HUES48 (cell line): Measurements from ENCODE around the gene CXCL3.

Experiments used
- H3K27ac ChIP-seq: one replicate; pipeline ENCODE4 v1.7.0; 2013; ENCODE audit warnings: low read depth, low read length, inconsistent platforms
- H3K27me3 ChIP-seq: 2 replicates; pipeline ENCODE4 v1.6.1; 2013; ENCODE audit warnings: mild to moderate bottlenecking, low read length; ENCODE audit not compliant: control insufficient read depth, insufficient read depth
- H3K36me3 ChIP-seq: 2 replicates; pipeline ENCODE4 v1.6.1; 2013; ENCODE audit warnings: low read length; ENCODE audit not compliant: control insufficient read depth, insufficient read depth
- H3K4me1 ChIP-seq: 2 replicates; pipeline ENCODE4 v1.6.1; 2013; ENCODE audit warnings: mild to moderate bottlenecking, low read length; ENCODE audit not compliant: control insufficient read depth, insufficient read depth
- H3K4me3 ChIP-seq: 2 replicates; pipeline ENCODE4 v1.5.1; 2013; ENCODE audit warnings: mild to moderate bottlenecking, low read depth, low read length
- H3K9ac ChIP-seq: 2 replicates; pipeline ENCODE4 v1.6.1; 2013; ENCODE audit warnings: mild to moderate bottlenecking, low read depth, low read length, moderate library complexity
- H3K9me3 ChIP-seq: 2 replicates; pipeline ENCODE4 v1.6.1; 2013; ENCODE audit warnings: low read length; ENCODE audit not compliant: control insufficient read depth, insufficient read depth

The CXCL3 gene

DNA sequence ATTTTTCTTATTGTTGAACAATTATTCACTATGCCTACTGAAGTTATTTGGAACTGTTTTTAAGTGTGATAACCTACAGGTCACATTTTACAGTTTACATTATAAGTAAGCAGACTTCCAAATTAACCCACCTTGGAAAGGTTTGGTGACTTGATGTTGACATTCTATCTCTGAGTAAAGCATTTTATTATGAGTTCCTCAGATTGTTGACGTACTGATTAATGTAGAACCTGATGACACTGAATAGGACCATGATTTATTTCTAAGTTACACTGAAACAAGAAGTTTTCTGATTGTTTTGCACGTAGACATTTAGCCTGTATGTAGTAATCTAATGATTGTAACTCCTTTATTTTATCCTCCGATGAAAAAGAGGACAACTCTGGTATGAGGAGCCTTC lies 17.0 kb upstream of the CXCL3 start:
- Histone ChIP-seq H3K4me1 (0 out of 2 replicates have a peak, but pooled peaks cover 14% of the 10 kb centered on the region), H3K9ac (no peak overlapping the region), H3K36me3 (no peaks in the 10 kb centered on the region), H3K27ac (no peak overlapping the region), H3K4me3 (no peak overlapping the region), H3K9me3 (no peaks in the 10 kb centered on the region), H3K27me3 (no peaks in the 10 kb centered on the region)

DNA sequence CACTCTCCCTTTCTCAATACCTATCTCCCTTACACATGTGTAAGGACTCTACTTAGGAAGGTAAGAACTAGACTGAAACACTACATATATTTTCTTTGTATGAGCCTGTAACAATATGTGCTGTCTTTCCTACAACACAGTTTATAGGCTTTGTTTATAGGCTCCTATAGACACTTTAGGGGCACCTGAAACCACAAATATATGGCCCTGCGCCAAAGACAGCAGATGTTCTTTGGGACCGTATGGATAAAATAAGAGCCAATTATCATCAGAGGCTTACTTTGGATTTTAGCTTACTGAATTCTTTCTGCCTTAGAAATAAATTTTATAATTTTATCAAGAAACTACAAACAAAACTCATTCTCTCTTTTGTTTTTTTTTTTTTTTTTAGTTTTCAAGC lies 16.6 kb upstream of the CXCL3 start:
- no peak overlapping the region for H3K4me3 ChIP-seq
- H3K36me3 ChIP-seq: no peaks in the 10 kb centered on the region
- H3K4me1 ChIP-seq: 0 out of 2 replicates have a peak, but pooled peaks cover 14% of the 10 kb centered on the region
- H3K27me3 ChIP-seq: no peaks in the 10 kb centered on the region
- H3K27ac ChIP-seq: no peak overlapping the region
- no peaks in the 10 kb centered on the region for H3K9me3 ChIP-seq
- H3K9ac ChIP-seq: no peak overlapping the region

DNA sequence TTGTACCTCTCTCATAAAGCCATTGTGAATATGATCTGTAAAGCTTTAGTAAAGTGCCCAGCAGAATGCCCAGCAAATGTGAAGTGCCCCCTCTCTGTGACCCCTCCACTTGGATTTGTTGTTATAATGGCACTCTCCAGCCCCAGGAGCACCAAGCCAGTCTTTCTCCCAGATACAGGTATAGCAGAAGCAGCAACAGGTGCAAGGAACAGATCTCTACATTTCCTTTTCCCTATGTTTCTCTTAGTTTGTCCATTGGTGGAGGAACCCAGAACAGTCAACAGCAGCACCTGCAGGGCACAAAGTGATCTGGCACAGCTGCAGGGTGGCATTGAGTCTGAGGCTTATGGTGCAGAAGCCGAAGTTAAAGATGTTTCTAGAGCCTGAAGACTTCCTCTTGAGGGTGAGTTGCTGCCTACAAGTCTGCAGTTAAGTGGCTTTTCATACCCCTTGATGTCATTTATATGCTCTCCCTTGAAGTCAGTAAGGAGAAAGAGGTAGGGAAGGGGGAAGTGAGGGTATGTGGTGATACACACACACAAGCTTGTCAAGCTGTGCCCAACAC lies 16.1 kb upstream of the CXCL3 start:
- no peaks in the 10 kb centered on the region for H3K36me3 ChIP-seq
- H3K4me3 ChIP-seq: no peak overlapping the region
- no peak overlapping the region for H3K9ac ChIP-seq
- 0 out of 2 replicates have a peak, but pooled peaks cover 14% of the 10 kb centered on the region for H3K4me1 ChIP-seq
- no peak overlapping the region for H3K27ac ChIP-seq
- no peaks in the 10 kb centered on the region for H3K9me3 ChIP-seq
- H3K27me3 ChIP-seq: no peaks in the 10 kb centered on the region

DNA sequence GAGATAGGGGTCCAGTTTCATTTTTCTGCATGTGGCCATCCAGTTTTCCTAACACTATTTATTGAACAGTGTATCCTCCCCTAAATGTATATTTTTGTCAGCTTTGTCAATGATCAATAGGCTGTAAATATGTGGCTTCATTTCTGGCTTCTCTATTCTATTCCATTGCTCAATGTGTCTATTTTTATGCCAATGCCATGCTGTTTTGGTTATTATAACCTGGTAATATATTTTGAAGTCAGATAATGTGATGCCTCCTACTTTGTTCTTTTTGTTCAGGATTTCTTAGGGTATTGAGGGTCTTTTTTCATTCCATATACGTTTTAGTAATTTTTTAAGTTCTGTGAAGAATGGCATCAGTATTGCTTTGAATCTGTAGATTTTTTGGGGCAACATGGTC lies 8.7 kb upstream of the CXCL3 start:
- no peaks in the 10 kb centered on the region for H3K27me3 ChIP-seq
- H3K27ac ChIP-seq: no peak overlapping the region
- H3K9me3 ChIP-seq: 0 out of 2 replicates have a peak, but pooled peaks cover 7% of the 10 kb centered on the region
- H3K9ac ChIP-seq: no peak overlapping the region
- H3K4me3 ChIP-seq: no peak overlapping the region
- H3K36me3 ChIP-seq: no peaks in the 10 kb centered on the region
- no peaks in the 10 kb centered on the region for H3K4me1 ChIP-seq

DNA sequence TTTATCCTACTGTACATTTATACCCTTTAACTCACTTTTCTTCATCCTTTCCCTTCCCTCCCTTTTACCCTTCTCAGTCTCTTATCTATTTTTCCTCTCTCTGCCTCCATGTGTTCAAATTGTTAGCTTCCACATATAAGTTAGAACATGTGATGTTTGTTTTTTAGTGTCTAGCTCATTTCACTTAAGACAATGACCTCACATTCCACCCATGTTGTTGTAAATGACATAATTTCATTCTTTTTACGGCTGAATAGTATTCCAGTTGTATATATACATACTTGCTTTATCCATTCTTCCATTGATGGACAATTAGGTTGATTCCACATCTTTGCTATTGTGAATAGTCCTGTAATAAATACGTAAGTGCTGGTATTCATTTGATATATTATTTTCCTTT lies 7.3 kb upstream of the CXCL3 start:
- Histone ChIP-seq H3K9me3 (0 out of 2 replicates have a peak, but pooled peaks cover 7% of the 10 kb centered on the region), H3K4me1 (no peaks in the 10 kb centered on the region), H3K9ac (no peak overlapping the region), H3K27me3 (no peaks in the 10 kb centered on the region), H3K27ac (no peak overlapping the region), H3K36me3 (no peaks in the 10 kb centered on the region), H3K4me3 (no peak overlapping the region)

DNA sequence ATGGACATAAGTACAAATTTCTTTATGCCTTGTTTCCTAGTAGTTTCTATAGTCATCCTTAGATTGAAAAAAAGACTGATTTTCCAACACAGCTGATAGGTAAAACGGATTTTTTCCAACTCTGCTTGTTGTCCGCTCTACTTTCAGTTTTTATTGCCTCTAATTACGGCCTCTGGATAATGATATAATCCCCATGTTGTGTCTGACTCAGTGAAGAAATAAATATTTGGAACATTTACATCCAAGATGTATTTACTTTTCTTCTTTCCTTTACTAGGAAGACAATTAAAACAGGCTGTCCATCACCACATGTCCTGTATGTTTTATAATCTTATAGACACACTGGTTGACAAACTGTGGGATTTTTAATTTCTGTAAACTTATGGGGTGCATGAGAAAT lies 6.8 kb upstream of the CXCL3 start:
- Histone ChIP-seq H3K4me3 (no peak overlapping the region), H3K27me3 (no peaks in the 10 kb centered on the region), H3K36me3 (no peaks in the 10 kb centered on the region), H3K9me3 (0 out of 2 replicates have a peak, but pooled peaks cover 7% of the 10 kb centered on the region), H3K9ac (no peak overlapping the region), H3K27ac (no peak overlapping the region), H3K4me1 (no peaks in the 10 kb centered on the region; the same call in 1 of the 2 replicates)

DNA sequence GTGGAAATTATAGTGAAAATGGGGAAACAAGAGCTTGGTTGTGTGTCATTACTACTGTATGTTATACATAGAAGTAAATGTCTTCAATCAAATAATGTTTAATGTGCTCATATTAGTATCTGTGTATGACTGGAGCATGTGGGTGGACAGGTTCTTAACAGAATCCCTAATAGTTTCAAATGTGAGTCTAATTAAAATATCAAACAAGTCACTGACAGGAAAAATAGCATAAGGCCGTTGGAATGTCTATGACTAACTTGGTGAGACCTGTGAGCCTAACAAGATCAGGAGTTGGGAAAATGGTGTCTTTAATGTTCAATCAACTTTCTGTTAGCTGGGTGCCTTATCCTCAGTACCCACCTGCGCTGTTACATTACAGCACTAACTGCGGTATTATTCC lies 6.2 kb upstream of the CXCL3 start:
- Histone ChIP-seq H3K27ac (no peak overlapping the region), H3K9ac (no peak overlapping the region), H3K36me3 (no peaks in the 10 kb centered on the region), H3K4me3 (no peak overlapping the region), H3K4me1 (peaks cover 5% of the 10 kb centered on the region; the same call in 1 of the 2 replicates), H3K9me3 (0 out of 2 replicates have a peak, but pooled peaks cover 7% of the 10 kb centered on the region), H3K27me3 (peaks cover under 1% of the 10 kb centered on the region; the same call in 1 of the 2 replicates)

DNA sequence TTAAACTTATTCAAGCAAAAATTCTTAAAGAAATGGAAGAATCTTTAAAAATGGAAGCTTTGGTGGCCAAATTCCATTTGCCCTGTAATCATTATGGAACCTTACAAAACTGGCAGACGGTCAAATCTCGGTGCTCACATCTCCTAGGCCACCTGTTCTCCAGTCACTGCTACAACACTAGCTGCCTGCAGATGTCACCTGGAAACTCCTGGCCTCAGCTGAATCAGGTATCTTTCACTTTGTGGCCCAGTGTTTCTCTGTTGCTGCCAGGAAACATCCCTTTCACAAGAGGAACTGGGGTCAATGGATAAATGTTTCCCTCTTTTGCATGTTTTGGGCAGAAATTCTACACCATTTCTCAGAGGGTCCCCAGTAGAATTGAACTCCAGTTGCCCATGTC lies 4.2 kb upstream of the CXCL3 start:
- Histone ChIP-seq H3K36me3 (no peaks in the 10 kb centered on the region), H3K4me3 (no peak overlapping the region), H3K27ac (no peak overlapping the region), H3K9me3 (0 out of 2 replicates have a peak, but pooled peaks cover 7% of the 10 kb centered on the region), H3K9ac (no peak overlapping the region), H3K27me3 (peaks cover 11% of the 10 kb centered on the region; the same call in 1 of the 2 replicates), H3K4me1 (peaks cover 16% of the 10 kb centered on the region)

DNA sequence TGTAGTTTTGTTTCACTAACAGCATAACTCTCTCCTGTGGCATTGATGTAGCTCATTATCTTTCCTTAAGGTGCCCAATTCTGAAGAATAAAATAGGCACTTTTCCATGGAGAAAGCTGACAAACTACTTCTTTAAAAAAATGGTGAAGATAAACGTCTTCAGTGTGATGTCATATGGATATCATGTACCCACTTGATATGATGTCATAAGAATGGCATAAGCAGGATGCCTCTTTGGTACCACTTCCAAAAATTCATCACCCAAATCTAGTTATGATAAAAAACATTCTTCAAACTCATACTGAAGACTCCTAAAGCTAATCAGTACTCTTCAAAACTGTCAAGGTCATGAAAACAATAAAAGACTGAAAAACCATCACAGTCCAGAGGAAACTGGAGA lies 2.9 kb upstream of the CXCL3 start:
- Histone ChIP-seq H3K27me3 (peaks cover 11% of the 10 kb centered on the region; the same call in 1 of the 2 replicates), H3K4me1 (peaks cover 24% of the 10 kb centered on the region), H3K36me3 (no peaks in the 10 kb centered on the region), H3K27ac (no peak overlapping the region), H3K9me3 (0 out of 2 replicates have a peak, but pooled peaks cover under 1% of the 10 kb centered on the region), H3K4me3 (no peak overlapping the region), H3K9ac (no peak overlapping the region)

DNA sequence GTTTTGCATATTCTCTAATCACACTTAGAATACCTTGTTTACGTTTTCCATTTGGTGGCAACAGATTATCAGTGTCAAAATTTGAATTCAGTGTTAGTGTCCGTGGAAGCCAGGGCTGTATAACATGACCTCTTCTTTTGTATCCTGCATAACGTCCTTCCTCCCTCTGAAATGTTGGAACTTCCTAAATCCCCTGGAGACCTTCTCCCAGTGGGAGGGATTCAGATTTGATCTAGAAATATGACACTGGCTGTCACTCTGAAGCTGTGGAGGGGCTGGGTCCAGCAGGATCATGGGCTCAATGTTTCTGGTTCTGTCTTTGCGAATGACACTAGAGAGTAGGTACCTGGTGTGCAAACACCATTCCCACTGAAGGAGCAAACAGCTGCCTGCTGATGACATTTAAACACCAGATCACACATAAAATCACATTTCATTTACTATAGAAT lies 850 bp upstream of the CXCL3 start:
- peak overlapping the region; percentile 92 for H3K4me3 ChIP-seq
- H3K36me3 ChIP-seq: no peaks in the 10 kb centered on the region
- no peaks in the 10 kb centered on the region for H3K9me3 ChIP-seq
- H3K27me3 ChIP-seq: peaks cover 11% of the 10 kb centered on the region; the same call in 1 of the 2 replicates
- H3K9ac ChIP-seq: no peak overlapping the region
- H3K4me1 ChIP-seq: peaks cover 32% of the 10 kb centered on the region
- no peak overlapping the region for H3K27ac ChIP-seq

DNA sequence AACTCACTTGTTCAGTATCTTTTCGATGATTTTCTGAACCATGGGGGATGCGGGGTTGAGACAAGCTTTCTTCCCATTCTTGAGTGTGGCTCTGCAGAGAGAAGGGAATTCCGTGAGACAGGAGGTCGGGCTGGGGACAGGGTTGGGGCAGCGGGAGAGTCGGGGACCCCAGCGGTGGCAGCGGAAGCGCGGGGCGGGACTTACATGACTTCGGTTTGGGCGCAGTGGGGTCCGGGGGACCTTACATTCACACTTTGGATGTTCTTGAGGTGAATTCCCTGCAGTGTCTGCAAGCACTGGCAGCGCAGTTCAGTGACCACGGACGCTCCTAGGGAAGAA lies 434 bp downstream of the CXCL3 start:
- H3K9ac ChIP-seq: peak overlapping the region; percentile 59; the same call in 1 of the 2 replicates
- peaks cover 32% of the 10 kb centered on the region for H3K4me1 ChIP-seq
- peaks cover 11% of the 10 kb centered on the region; the same call in 1 of the 2 replicates for H3K27me3 ChIP-seq
- no peaks in the 10 kb centered on the region for H3K36me3 ChIP-seq
- H3K9me3 ChIP-seq: no peaks in the 10 kb centered on the region
- peak overlapping the region; percentile 14 for H3K27ac ChIP-seq
- peak overlapping the region; percentile 92 for H3K4me3 ChIP-seq
